ENCODE data around the gene KIAA0232.
"Not testable (repeated sequence)": the region's sequence is repeated elsewhere in the genome, so short reads cannot be mapped to it uniquely, and the experiment has no call there.

Gene KIAA0232

DNA sequence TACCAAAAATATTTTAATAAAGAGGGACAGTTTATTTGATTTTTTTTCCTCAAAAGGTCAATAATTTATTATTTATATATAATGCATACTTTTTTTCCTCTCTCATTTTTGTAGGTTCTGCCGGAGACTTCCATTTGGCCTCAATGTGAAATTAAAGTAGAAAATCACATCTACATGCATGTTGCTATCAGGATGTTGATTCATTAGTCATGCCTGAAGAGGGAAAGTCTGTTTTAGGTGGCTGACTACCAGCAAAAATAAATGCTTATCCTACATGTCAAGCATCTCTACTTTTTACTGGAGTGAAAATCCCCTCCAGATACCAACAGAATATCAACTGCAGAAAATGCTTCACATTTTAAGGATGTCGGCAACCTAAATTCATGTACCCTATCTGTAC, 41.5 kb downstream of the KIAA0232 start:
- peaks cover 15 to 27% (median 25%) of the 10 kb centered on the region in 5 donors for H3K36me3 ChIP-seq (ENCODE audit: control insufficient read depth in 5 of 5, insufficient read depth in 5 of 5, low read length in 5 of 5)
- no peak overlapping the region for H3K4me3 ChIP-seq (ENCODE audit: low read depth in 1 of 5, low read length in 5 of 5)
- peaks cover 0 to 5% (median 0%) of the 10 kb centered on the region in 5 donors for H3K4me1 ChIP-seq (ENCODE audit: control insufficient read depth in 5 of 5, insufficient read depth in 5 of 5, low read length in 5 of 5)
- no peak overlapping the region for H3K27ac ChIP-seq (ENCODE audit: low read depth, low read length)
- peaks cover 0 to 10% (median 4%) of the 10 kb centered on the region in 5 donors for H3K9me3 ChIP-seq (ENCODE audit: control insufficient read depth in 5 of 5, low read length in 5 of 5)
- no peak overlapping the region for H3K9ac ChIP-seq (ENCODE audit: low read length in 5 of 5)
- H3K27me3 ChIP-seq (ENCODE audit: control insufficient read depth in 5 of 5, insufficient read depth in 4 of 5, low read length in 5 of 5), result no peaks in the 10 kb centered on the region

DNA sequence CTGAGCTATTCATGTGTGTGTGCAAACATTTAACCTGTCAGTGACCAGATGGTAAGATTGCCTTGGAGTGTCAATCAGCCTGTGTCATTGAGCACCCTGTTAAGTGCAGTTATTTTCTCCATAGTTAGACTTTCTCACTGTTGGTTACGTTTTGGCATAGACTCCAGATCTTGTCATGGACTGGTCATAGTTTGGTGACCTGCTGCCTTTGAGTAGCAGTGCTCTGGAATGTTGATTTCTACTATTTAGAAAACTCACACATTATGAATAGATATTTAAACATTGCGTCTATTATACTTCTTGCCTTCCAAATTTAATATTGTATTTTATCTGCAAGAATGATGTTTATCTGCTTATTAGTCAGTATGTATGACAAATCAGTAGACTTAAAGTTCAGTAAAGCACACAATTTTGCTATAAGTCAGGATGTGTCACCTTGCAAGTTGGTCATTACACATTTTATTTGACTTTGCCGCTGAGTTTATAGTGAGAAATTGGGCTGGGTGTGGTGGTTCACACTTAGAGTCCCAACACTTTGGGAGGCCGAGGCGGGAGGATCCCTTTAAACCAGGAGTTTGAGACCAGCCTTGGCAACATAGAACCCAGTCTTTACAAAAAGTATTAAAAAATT, 42.4 kb downstream of the KIAA0232 start:
- no peaks in the 10 kb centered on the region for H3K27me3 ChIP-seq (ENCODE audit: control insufficient read depth in 5 of 5, insufficient read depth in 4 of 5, low read length in 5 of 5)
- peaks cover 15 to 35% (median 28%) of the 10 kb centered on the region in 5 donors for H3K36me3 ChIP-seq (ENCODE audit: control insufficient read depth in 5 of 5, insufficient read depth in 5 of 5, low read length in 5 of 5)
- H3K9ac ChIP-seq (ENCODE audit: low read length in 5 of 5), result no peak overlapping the region
- peaks cover 0 to 9% (median 0%) of the 10 kb centered on the region in 5 donors for H3K4me1 ChIP-seq (ENCODE audit: control insufficient read depth in 5 of 5, insufficient read depth in 5 of 5, low read length in 5 of 5)
- H3K27ac ChIP-seq (ENCODE audit: low read depth, low read length), result no peak overlapping the region
- no peak overlapping the region for H3K4me3 ChIP-seq (ENCODE audit: low read depth in 1 of 5, low read length in 5 of 5)
- H3K9me3 ChIP-seq (ENCODE audit: control insufficient read depth in 5 of 5, low read length in 5 of 5), result peaks cover 0 to 9% (median 4%) of the 10 kb centered on the region in 5 donors

DNA sequence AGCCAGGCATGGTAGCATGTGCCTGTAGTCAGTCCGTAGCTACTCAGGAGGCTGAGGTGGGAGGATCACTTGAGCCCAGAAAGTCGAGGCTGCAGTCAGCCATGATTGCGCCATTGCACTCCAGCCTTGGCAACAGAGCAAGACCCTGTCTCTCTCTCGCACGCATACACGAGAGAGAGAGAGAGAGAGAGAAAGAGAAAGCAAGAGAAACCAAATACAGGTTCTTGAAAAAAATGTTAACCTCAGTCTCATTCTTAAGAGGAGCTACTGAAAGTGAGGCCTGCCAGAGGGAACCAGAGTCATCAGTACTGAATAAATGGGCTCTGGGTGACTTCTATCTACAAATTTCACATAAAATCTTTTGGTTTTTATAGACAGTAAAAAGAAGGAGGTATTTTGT, 42.9 kb downstream of the KIAA0232 start:
- Histone ChIP-seq H3K4me1 (ENCODE audit: control insufficient read depth in 5 of 5, insufficient read depth in 5 of 5, low read length in 5 of 5) (peaks cover 0 to 9% (median 0%) of the 10 kb centered on the region in 5 donors), H3K9me3 (ENCODE audit: control insufficient read depth in 5 of 5, low read length in 5 of 5) (peaks cover 0 to 6% (median 4%) of the 10 kb centered on the region in 5 donors), H3K27ac (ENCODE audit: low read depth, low read length) (no peak overlapping the region), H3K4me3 (ENCODE audit: low read depth in 1 of 5, low read length in 5 of 5) (no peak overlapping the region), H3K27me3 (ENCODE audit: control insufficient read depth in 5 of 5, insufficient read depth in 4 of 5, low read length in 5 of 5) (no peaks in the 10 kb centered on the region), H3K36me3 (ENCODE audit: control insufficient read depth in 5 of 5, insufficient read depth in 5 of 5, low read length in 5 of 5) (peaks cover 15 to 38% (median 28%) of the 10 kb centered on the region in 5 donors), H3K9ac (ENCODE audit: low read length in 5 of 5) (no peak overlapping the region)

DNA sequence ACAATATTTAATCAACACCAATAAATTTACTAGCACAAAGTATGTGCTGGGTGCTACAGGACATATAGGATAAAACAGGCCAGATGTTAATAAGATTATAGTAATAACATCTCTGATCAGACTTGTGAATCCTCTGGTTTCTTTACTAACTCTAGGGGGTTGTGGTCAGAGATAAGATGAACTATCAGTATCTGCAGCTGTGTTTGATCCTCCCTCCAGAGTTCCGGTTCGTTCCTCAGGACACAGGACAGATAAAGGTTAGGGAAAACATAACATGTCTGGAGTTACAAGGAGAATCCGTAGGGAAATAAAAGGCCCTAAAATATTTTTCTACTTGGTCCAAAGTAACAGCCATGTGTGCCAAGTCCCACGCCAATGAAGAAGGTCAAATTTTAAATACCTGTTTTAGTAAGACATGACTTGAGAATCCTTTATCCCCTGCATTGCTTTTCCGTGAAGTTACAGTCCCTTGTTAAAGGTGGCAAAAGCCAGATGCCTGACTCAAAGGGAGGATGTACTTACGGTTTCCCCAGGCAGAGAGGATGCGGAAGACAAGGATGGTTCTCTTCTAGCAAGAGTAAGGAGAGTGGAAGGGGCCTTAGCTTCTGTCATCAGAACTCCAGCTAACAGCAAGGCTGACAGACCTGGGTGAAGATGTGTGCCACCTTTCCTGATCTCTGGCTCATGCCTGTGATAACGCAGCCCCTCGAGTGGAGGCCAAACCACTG, 44.4 kb downstream of the KIAA0232 start:
- H3K9me3 ChIP-seq (ENCODE audit: control insufficient read depth in 5 of 5, low read length in 5 of 5), result peaks cover 0 to under 1% (median 0%) of the 10 kb centered on the region in 5 donors
- no peak overlapping the region for H3K4me3 ChIP-seq (ENCODE audit: low read depth in 1 of 5, low read length in 5 of 5)
- peaks cover 18 to 46% (median 36%) of the 10 kb centered on the region in 5 donors for H3K36me3 ChIP-seq (ENCODE audit: control insufficient read depth in 5 of 5, insufficient read depth in 5 of 5, low read length in 5 of 5)
- no peak overlapping the region for H3K9ac ChIP-seq (ENCODE audit: low read length in 5 of 5)
- no peaks in the 10 kb centered on the region for H3K27me3 ChIP-seq (ENCODE audit: control insufficient read depth in 5 of 5, insufficient read depth in 4 of 5, low read length in 5 of 5)
- peaks cover 0 to 9% (median 0%) of the 10 kb centered on the region in 5 donors for H3K4me1 ChIP-seq (ENCODE audit: control insufficient read depth in 5 of 5, insufficient read depth in 5 of 5, low read length in 5 of 5)
- H3K27ac ChIP-seq (ENCODE audit: low read depth, low read length), result no peak overlapping the region

DNA sequence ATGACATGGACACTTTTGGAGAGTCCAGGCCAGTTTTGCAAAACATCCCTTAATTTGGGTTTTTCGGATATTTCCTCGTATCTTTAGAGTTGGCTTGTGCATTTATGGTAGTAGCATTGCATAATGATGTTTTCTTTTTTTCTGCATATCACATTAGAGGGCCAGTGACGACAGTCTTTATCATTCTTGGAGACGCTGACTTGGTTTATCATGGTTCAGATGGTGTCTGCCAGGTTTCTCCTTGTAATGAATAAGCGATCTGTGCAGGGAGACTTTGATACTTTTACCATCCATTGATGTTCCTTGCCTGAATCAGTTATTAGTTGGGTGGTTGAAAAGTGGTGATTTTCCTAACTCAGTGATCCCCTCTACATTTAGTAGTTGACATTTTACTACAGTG, 46.6 kb downstream of the KIAA0232 start:
- Histone ChIP-seq H3K27me3 (ENCODE audit: control insufficient read depth in 5 of 5, insufficient read depth in 4 of 5, low read length in 5 of 5) (no peaks in the 10 kb centered on the region), H3K4me3 (ENCODE audit: low read depth in 1 of 5, low read length in 5 of 5) (no peak overlapping the region), H3K9me3 (ENCODE audit: control insufficient read depth in 5 of 5, low read length in 5 of 5) (no peaks in the 10 kb centered on the region), H3K9ac (ENCODE audit: low read length in 5 of 5) (no peak overlapping the region), H3K4me1 (ENCODE audit: control insufficient read depth in 5 of 5, insufficient read depth in 5 of 5, low read length in 5 of 5) (peaks cover 0 to 9% (median 0%) of the 10 kb centered on the region in 5 donors), H3K36me3 (ENCODE audit: control insufficient read depth in 5 of 5, insufficient read depth in 5 of 5, low read length in 5 of 5) (peaks cover 21 to 58% (median 41%) of the 10 kb centered on the region in 5 donors), H3K27ac (ENCODE audit: low read depth, low read length) (peak overlapping the region; percentile 63)

DNA sequence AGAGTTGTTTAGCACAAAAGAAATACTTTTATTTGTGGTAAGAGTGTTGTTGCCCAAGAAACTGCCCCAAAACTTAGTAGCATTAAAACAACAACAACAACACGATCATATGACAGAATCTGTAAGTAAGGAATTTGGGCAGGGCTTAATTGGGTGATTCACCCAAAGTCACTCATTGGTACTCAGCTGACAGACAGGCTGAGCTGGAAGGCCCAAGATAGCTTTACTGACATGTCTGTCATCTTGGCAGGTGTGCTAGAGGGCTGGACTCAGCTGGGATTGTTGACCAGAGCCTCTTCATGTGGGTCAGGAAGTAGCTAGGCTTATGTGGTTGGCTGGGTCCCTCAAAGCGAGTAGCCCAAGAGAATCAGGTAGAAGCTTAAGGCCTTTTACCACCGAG, 52.3 kb downstream of the KIAA0232 start:
- H3K9ac ChIP-seq (ENCODE audit: low read length in 5 of 5), result no peak overlapping the region
- H3K27me3 ChIP-seq (ENCODE audit: control insufficient read depth in 5 of 5, insufficient read depth in 4 of 5, low read length in 5 of 5), result no peaks in the 10 kb centered on the region
- H3K4me1 ChIP-seq (ENCODE audit: control insufficient read depth in 5 of 5, insufficient read depth in 5 of 5, low read length in 5 of 5), result peaks cover 3 to 20% (median 15%) of the 10 kb centered on the region in 5 donors
- no peaks in the 10 kb centered on the region for H3K9me3 ChIP-seq (ENCODE audit: control insufficient read depth in 5 of 5, low read length in 5 of 5)
- peaks cover 7 to 28% (median 12%) of the 10 kb centered on the region in 5 donors for H3K36me3 ChIP-seq (ENCODE audit: control insufficient read depth in 5 of 5, insufficient read depth in 5 of 5, low read length in 5 of 5)
- no peak overlapping the region for H3K4me3 ChIP-seq (ENCODE audit: low read depth in 1 of 5, low read length in 5 of 5)
- H3K27ac ChIP-seq (ENCODE audit: low read depth, low read length), result no peak overlapping the region

DNA sequence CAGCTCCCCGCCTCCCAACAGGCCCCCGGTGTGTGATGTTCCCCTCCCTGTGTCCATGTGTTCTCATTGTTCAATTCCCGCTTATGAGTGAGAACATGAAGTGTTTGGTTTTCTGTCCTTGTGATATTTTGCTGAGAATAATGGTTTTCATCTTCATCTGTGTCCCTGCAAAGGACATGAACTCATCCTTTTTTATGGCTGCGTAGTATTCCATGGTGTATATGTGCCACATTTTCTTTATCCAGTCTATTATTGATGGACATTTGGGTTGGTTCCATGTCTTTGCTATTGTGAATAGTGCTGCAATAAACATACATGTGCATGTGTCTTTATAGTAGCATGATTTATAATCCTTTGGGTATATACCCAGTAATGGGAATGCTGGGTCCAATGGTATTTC, 53.1 kb downstream of the KIAA0232 start:
- Histone ChIP-seq H3K36me3 (ENCODE audit: control insufficient read depth in 5 of 5, insufficient read depth in 5 of 5, low read length in 5 of 5) (peaks cover 6 to 23% (median 11%) of the 10 kb centered on the region in 5 donors), H3K4me1 (ENCODE audit: control insufficient read depth in 5 of 5, insufficient read depth in 5 of 5, low read length in 5 of 5) (peaks cover 7 to 26% (median 23%) of the 10 kb centered on the region in 5 donors)
- H3K9me3 ChIP-seq (ENCODE audit: control insufficient read depth in 5 of 5, low read length in 5 of 5); H3K9ac ChIP-seq (ENCODE audit: low read length in 5 of 5); H3K27ac ChIP-seq (ENCODE audit: low read depth, low read length); H3K4me3 ChIP-seq (ENCODE audit: low read depth in 1 of 5, low read length in 5 of 5); H3K27me3 ChIP-seq (ENCODE audit: control insufficient read depth in 5 of 5, insufficient read depth in 4 of 5, low read length in 5 of 5): not testable (repeated sequence)

DNA sequence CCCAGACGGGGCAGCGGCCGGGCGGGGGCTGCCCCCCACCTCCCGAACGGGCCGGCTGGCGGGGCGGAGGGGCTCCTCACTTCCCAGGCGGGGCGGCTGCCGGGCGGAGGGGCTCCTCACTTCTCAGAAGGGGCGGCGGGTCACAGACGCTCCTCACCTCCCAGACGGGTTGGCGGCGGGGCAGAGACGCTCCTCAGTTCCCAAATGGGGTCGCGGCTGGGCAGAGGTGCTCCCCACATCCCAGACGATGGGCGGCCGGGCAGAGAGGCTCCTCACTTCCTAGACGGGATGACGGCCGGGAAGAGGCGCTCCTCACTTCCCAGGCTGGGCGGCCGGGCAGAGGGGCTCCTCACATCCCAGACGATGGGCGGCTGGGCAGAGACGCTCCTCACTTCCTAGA, 54.6 kb downstream of the KIAA0232 start:
- not testable (repeated sequence) for H3K27me3 ChIP-seq (ENCODE audit: control insufficient read depth in 5 of 5, insufficient read depth in 4 of 5, low read length in 5 of 5); H3K9ac ChIP-seq (ENCODE audit: low read length in 5 of 5); H3K4me3 ChIP-seq (ENCODE audit: low read depth in 1 of 5, low read length in 5 of 5); H3K27ac ChIP-seq (ENCODE audit: low read depth, low read length); H3K9me3 ChIP-seq (ENCODE audit: control insufficient read depth in 5 of 5, low read length in 5 of 5)
- peaks cover 0 to 16% (median 6%) of the 10 kb centered on the region in 5 donors for H3K36me3 ChIP-seq (ENCODE audit: control insufficient read depth in 5 of 5, insufficient read depth in 5 of 5, low read length in 5 of 5)
- peaks cover 7 to 30% (median 25%) of the 10 kb centered on the region in 5 donors for H3K4me1 ChIP-seq (ENCODE audit: control insufficient read depth in 5 of 5, insufficient read depth in 5 of 5, low read length in 5 of 5)

DNA sequence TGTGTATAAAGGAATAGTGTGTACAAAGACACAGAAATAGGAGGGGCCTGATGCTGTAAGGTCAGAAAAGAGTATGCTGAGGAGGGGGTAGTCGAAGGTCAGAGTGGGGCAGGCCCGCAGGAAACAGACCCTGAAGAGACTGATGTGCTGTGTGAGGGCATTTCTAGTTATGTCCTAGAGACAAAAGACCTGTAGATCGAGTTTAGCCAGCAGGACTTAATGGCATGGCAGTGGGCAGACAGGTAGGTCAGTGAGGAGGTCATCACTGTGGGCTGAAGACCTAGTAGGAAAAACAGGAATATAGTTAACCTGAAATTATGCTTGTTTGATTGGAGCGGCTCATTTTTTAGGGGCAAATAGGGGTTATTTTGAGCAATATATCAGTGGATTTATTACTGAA, 57.1 kb downstream of the KIAA0232 start:
- Histone ChIP-seq H3K4me1 (ENCODE audit: control insufficient read depth in 5 of 5, insufficient read depth in 5 of 5, low read length in 5 of 5) (peaks cover 7 to 30% (median 25%) of the 10 kb centered on the region in 5 donors), H3K9ac (ENCODE audit: low read length in 5 of 5) (peak overlapping the region in 4 of 5 donors; percentile 17 to 78 (median 52)), H3K9me3 (ENCODE audit: control insufficient read depth in 5 of 5, low read length in 5 of 5) (no peaks in the 10 kb centered on the region), H3K27me3 (ENCODE audit: control insufficient read depth in 5 of 5, insufficient read depth in 4 of 5, low read length in 5 of 5) (no peaks in the 10 kb centered on the region), H3K27ac (ENCODE audit: low read depth, low read length) (peak overlapping the region; percentile 88), H3K36me3 (ENCODE audit: control insufficient read depth in 5 of 5, insufficient read depth in 5 of 5, low read length in 5 of 5) (peaks cover 0 to 14% (median 3%) of the 10 kb centered on the region in 5 donors), H3K4me3 (ENCODE audit: low read depth in 1 of 5, low read length in 5 of 5) (no peak overlapping the region)

Measured in subcutaneous abdominal adipose tissue (tissue), 5 donors.